ENCODE data around the gene FGD3.
"Not testable (repeated sequence)": the region's sequence is repeated elsewhere in the genome, so short reads cannot be mapped to it uniquely, and the experiment has no call there.

Gene FGD3

DNA sequence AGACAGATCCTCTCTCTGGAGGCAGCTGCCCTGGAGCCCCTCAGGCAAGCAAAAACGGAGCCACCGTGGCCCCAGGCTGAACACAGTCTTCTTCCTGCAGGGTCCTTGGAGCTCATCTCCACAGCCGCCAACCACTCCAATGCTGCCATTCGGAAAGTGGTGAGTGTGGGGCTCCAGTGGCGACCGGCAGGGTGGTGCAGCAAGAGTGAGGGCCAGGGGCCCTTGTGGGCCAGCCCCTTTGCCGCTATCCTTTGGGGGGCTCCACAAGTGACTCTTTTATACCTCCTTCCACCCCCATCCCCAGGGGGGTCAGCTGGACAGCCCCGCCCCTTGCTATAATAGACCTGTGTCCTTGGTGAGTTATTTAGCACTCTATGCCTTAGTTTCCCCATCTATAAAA lies 63.8 kb downstream of the FGD3 start:
- no peaks in the 10 kb centered on the region for H3K4me1 ChIP-seq (ENCODE audit: control insufficient read depth, insufficient read depth, low read length)
- no peak for DNase-seq (ENCODE audit: low read depth)
- no peaks in the 10 kb centered on the region for H3K9me3 ChIP-seq (ENCODE audit: control insufficient read depth, low read length)
- H3K36me3 ChIP-seq (ENCODE audit: control insufficient read depth, insufficient read depth, low read length, severe bottlenecking) = no peaks in the 10 kb centered on the region
- H3K9ac ChIP-seq (ENCODE audit: low read length) = no peak overlapping the region
- no peak overlapping the region for H3K4me3 ChIP-seq (ENCODE audit: low read length)
- H3K27me3 ChIP-seq (replicated peaks; ENCODE audit: control insufficient read depth, insufficient read depth, low read length) = peaks cover 36% of the 10 kb centered on the region

DNA sequence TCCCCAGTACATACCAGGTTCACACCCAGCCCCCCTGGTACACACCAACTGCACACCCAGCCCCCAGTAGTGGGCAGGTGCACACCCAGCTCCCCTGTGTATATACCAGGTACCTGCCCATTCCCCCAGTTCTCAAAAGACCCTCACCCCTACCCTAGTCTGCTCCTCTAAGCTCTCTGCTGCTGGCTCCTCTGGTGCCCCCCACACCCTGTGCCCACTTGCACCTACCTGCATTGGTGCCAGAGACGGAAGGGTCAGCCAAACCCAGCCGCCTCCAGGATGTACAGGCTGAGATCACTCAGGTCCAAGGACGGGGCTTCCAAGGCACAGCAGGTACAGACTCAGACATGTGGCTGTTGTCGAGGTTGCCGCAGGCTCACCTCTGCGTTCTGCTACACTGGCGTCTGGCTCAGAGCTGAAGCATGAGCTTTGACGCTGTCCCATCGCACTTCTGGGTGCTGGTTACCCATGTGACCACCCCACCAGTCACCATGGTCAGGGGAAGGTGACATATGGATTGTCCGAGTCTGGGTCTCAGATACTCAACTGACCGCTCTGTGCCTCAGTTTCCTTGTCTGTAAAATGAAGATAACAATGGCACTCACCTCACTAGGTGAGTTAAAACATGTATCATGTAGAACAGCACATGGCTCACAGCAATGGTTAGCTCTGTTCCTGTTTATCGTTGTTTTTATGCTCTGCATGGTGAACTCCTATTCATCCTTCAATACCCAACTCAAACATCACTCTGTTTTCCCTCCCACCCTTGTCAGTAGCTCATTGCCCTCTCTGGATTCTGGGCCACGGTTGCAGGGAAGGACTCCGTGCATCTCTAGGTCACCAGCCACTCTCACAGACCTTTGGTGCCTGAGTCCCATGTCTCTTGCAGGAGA lies 65.9 kb downstream of the FGD3 start:
- peaks cover 45% of the 10 kb centered on the region for H3K27me3 ChIP-seq (replicated peaks; ENCODE audit: control insufficient read depth, insufficient read depth, low read length)
- no peak for DNase-seq (ENCODE audit: low read depth)
- no peaks in the 10 kb centered on the region for H3K4me1 ChIP-seq (ENCODE audit: control insufficient read depth, insufficient read depth, low read length)
- no peaks in the 10 kb centered on the region for H3K36me3 ChIP-seq (ENCODE audit: control insufficient read depth, insufficient read depth, low read length, severe bottlenecking)
- H3K9ac ChIP-seq (ENCODE audit: low read length) = no peak overlapping the region
- H3K4me3 ChIP-seq (ENCODE audit: low read length) = no peak overlapping the region
- no peaks in the 10 kb centered on the region for H3K9me3 ChIP-seq (ENCODE audit: control insufficient read depth, low read length)

DNA sequence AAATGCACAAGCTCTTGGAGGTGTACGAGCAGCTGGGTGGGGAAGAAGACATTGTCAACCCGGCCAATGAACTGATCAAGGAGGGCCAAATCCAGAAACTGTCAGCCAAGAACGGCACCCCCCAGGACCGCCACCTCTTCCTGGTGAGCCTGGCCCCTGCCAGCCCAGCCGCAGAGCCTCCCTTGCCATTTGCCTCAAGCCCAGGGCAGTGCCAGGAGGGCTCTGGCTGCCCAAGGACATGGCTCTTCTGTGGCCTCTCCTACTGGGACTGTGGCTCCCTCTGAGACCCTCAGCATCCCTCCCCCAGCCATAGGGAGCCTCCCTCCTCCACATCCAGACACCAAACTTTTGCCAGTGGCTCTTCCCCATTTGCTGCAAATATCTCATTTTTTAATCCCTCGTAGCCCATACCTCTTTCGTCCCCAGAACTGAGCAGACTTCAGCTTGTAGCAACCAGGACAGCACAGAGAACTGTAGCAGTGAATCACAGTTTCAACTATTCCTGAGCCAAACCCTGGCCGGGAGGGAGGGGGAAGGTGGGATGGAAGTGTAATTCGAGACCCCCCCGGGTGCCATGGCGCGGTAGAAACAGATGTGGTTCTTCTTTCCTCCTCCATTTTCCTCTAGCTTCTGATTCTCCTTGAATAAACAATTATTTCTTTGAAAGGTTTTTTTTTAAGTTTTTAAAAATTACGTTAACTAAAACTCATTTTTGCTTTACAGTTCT lies 66.7 kb downstream of the FGD3 start:
- Histone ChIP-seq H3K36me3 (ENCODE audit: control insufficient read depth, insufficient read depth, low read length, severe bottlenecking) (no peaks in the 10 kb centered on the region), H3K4me1 (ENCODE audit: control insufficient read depth, insufficient read depth, low read length) (no peaks in the 10 kb centered on the region), H3K27me3 (replicated peaks; ENCODE audit: control insufficient read depth, insufficient read depth, low read length) (peaks cover 46% of the 10 kb centered on the region), H3K9ac (ENCODE audit: low read length) (no peak overlapping the region), H3K4me3 (ENCODE audit: low read length) (no peak overlapping the region), H3K9me3 (ENCODE audit: control insufficient read depth, low read length) (no peaks in the 10 kb centered on the region)
- DNase-seq (ENCODE audit: low read depth) = no peak

DNA sequence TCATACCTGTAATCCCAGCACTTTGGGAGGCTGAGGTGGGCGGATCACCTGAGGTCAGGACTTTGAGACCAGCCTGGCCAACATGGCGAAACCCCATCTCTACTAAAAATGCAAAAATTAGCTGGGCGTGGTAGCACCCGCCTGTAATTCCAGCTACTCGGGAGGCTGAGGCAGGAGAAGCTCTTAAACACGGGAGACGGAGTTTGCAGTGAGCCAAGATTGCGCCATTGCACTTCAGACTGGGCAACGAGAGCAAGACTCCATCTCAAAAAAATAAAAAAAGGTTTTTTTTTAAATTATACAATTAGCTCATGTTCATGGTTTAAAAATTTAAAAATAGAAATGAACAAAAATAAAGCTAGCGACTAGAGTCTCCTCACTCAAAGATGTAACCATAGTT lies 67.9 kb downstream of the FGD3 start:
- not testable (repeated sequence) for H3K9ac ChIP-seq (ENCODE audit: low read length); H3K9me3 ChIP-seq (ENCODE audit: control insufficient read depth, low read length); DNase-seq (ENCODE audit: low read depth); H3K4me3 ChIP-seq (ENCODE audit: low read length); H3K36me3 ChIP-seq (ENCODE audit: control insufficient read depth, insufficient read depth, low read length, severe bottlenecking); H3K4me1 ChIP-seq (ENCODE audit: control insufficient read depth, insufficient read depth, low read length)
- peaks cover 43% of the 10 kb centered on the region for H3K27me3 ChIP-seq (replicated peaks; ENCODE audit: control insufficient read depth, insufficient read depth, low read length)

DNA sequence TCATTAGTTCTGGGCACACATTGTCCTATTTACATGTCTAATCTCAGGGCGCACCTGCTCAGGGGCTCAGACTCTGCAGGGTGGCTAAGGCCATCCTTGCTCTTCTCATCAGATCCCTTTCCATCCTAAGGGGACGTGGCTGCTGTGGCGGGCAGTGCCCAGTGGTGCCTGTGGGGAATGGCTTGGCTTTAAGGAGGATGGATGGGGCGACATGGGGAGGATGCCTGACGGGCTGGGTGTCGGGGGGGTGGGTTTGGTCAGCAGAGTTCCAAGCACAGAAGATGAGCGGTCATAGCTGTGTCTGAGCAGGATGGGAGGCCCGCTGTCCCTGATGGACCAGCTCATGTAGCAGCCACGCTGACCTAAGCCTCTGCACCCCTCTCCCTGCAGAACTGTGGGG lies 70.3 kb downstream of the FGD3 start:
- Histone ChIP-seq H3K36me3 (ENCODE audit: control insufficient read depth, insufficient read depth, low read length, severe bottlenecking) (no peaks in the 10 kb centered on the region), H3K4me3 (ENCODE audit: low read length) (no peak overlapping the region), H3K9ac (ENCODE audit: low read length) (no peak overlapping the region), H3K27me3 (replicated peaks; ENCODE audit: control insufficient read depth, insufficient read depth, low read length) (peaks cover 42% of the 10 kb centered on the region), H3K9me3 (ENCODE audit: control insufficient read depth, low read length) (no peaks in the 10 kb centered on the region), H3K4me1 (ENCODE audit: control insufficient read depth, insufficient read depth, low read length) (no peaks in the 10 kb centered on the region)
- no peak for DNase-seq (ENCODE audit: low read depth)

DNA sequence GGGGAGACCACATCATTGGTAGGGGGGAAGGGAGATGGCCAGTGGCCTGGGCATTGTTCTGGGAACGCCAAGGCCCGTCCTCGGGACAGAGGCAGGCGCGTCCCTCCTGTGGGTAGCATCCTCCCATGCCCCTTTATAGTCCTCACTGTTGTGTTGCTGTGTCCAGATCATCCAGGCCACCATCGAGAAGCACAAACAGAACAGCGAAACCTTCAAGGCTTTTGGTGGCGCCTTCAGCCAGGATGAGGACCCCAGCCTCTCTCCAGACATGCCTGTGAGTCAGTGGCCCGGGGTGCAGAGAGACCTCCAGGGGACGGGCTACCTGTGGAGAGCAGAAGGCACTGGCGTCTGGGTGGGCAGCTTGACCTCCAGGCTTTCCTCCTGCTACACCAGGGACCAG lies 72.8 kb downstream of the FGD3 start:
- Histone ChIP-seq H3K36me3 (ENCODE audit: control insufficient read depth, insufficient read depth, low read length, severe bottlenecking) (no peaks in the 10 kb centered on the region), H3K4me3 (ENCODE audit: low read length) (no peak overlapping the region), H3K9ac (ENCODE audit: low read length) (no peak overlapping the region), H3K9me3 (ENCODE audit: control insufficient read depth, low read length) (no peaks in the 10 kb centered on the region), H3K4me1 (ENCODE audit: control insufficient read depth, insufficient read depth, low read length) (no peaks in the 10 kb centered on the region), H3K27me3 (replicated peaks; ENCODE audit: control insufficient read depth, insufficient read depth, low read length) (peaks cover 32% of the 10 kb centered on the region)
- no peak for DNase-seq (ENCODE audit: low read depth)

DNA sequence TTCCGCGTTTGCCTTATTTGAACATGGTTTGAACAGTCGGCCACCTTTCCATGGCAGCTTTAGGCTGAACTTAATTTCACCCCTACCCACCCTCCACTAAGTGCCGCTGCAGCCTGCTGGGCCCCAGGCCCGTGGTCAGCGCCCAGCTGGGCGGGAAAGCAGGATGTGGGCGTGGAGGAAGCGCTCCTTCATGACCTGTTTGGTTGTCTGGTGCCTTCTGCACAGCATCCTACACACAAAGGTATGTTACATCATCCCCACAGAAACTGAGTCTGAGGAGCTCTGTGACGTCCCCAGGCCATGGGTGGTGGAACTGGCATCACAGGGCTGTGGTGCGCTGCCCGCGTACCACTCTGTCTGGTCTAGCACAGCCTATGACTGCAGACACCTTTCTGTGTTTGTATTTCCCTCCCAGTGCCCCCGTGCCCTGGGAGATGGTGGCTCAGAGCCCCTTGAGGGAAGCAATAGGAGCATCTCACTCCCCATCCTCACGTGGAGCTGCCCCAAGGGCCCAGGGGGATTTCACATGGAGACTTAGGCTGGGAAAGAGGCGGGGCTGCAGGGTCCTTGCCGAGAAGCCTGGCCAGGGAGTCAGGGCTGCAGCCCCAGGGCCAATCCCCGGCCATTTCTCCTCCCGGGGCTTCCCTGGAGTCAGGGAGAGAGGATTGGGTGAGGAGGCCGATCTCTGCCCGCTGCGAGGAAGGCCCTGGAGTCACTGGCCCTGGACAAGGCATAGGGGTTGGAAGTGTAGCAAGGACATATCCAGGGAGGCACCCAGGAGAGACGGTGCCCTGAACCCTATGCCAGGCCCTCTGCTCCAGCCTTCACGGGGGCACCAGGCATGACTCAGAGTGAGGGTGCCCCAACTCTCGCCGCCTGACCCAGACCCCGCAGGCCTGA lies 73.7 kb downstream of the FGD3 start:
- H3K4me3 ChIP-seq (ENCODE audit: low read length) = no peak overlapping the region
- no peak for DNase-seq (ENCODE audit: low read depth)

DNA sequence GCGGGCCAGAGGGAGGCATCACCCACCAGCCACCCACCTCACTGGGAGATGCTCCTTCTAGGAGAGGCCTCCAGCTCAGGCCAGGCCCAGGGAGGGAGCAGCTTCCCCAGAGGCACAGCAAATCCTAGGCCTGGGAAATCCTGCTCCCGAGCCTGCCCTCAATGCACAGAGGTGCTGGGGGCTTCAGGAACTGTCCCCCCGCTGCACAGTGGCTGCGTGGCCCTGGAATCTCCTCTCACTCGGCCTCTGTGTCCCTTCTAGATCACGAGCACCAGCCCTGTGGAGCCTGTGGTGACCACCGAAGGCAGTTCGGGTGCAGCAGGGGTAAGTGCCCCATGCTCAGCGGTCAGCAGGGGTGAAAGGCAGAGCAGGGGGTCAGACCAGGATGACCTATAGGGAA lies 74.7 kb downstream of the FGD3 start:
- Histone ChIP-seq H3K9me3 (ENCODE audit: control insufficient read depth, low read length) (no peaks in the 10 kb centered on the region), H3K4me3 (ENCODE audit: low read length) (no peak overlapping the region), H3K36me3 (ENCODE audit: control insufficient read depth, insufficient read depth, low read length, severe bottlenecking) (no peaks in the 10 kb centered on the region), H3K9ac (ENCODE audit: low read length) (no peak overlapping the region), H3K27me3 (replicated peaks; ENCODE audit: control insufficient read depth, insufficient read depth, low read length) (peaks cover 29% of the 10 kb centered on the region), H3K4me1 (ENCODE audit: control insufficient read depth, insufficient read depth, low read length) (no peaks in the 10 kb centered on the region)
- DNase-seq (ENCODE audit: low read depth) = no peak

More for the DNA sequence above, 73.7 kb downstream of the FGD3 start:
- no peaks in the 10 kb centered on the region for H3K36me3 ChIP-seq (ENCODE audit: control insufficient read depth, insufficient read depth, low read length, severe bottlenecking)
- H3K4me1 ChIP-seq (ENCODE audit: control insufficient read depth, insufficient read depth, low read length) = no peaks in the 10 kb centered on the region
- H3K9ac ChIP-seq (ENCODE audit: low read length) = no peak overlapping the region
- H3K9me3 ChIP-seq (ENCODE audit: control insufficient read depth, low read length) = no peaks in the 10 kb centered on the region
- peaks cover 29% of the 10 kb centered on the region for H3K27me3 ChIP-seq (replicated peaks; ENCODE audit: control insufficient read depth, insufficient read depth, low read length)

DNA sequence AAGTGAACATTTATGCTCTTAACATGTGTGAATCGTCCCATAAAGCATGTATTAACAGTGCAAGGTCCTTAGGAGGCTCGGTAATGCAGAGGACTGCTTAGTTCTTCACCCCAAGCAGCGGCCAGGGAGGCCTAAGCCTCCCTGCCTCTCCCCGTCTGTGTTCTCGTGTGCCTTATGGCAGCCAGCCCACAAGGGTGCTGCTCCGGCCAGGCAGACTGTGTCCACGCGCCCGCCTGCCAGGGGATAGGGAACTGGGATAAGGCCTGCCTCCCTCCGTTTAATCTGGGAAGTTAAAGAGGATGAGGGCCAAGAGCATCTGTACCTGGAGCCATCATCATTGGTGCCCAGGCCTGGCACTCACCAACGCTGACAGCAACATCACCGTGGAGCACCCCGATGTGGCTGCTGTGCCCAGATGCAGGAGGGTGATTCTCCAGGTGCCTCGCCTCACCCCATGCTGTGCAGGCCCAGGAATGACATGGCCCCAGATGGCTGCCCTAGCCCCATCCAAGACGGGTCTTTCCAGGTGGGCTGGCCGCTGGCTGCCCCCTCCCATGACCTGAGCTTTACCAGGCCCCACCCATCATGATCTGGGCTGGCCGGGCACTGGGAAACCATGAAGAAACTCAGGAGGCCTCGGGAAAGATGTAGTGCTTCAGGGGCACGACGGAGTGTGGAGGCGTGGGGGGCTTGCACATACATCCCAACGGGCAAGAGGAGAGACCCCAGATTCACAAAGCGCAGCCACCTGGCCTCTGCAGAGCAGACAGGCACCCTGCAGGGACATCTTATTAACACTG lies 75.6 kb downstream of the FGD3 start:
- no peak overlapping the region for H3K4me3 ChIP-seq (ENCODE audit: low read length)
- no peak overlapping the region for H3K9ac ChIP-seq (ENCODE audit: low read length)
- no peaks in the 10 kb centered on the region for H3K9me3 ChIP-seq (ENCODE audit: control insufficient read depth, low read length)
- H3K36me3 ChIP-seq (ENCODE audit: control insufficient read depth, insufficient read depth, low read length, severe bottlenecking) = no peaks in the 10 kb centered on the region
- H3K4me1 ChIP-seq (ENCODE audit: control insufficient read depth, insufficient read depth, low read length) = no peaks in the 10 kb centered on the region
- DNase-seq (ENCODE audit: low read depth) = no peak
- peaks cover 22% of the 10 kb centered on the region for H3K27me3 ChIP-seq (replicated peaks; ENCODE audit: control insufficient read depth, insufficient read depth, low read length)

DNA sequence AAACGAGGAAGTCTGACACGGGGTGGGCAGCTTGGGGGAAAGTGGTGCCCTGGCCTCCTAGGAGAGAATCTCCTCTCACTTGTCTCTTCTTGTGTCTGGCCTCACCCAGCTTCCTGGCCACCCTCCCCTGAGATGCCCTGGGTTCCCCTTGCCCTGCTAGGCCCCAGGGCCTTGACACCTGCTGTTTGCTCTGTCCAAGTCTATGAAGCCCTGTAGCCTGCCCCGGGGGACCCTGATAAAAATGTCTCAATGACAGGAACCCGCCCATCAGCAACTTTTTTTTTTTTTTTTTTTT lies 76.1 kb downstream of the FGD3 start:
- Histone ChIP-seq H3K9me3 (ENCODE audit: control insufficient read depth, low read length) (no peaks in the 10 kb centered on the region), H3K36me3 (ENCODE audit: control insufficient read depth, insufficient read depth, low read length, severe bottlenecking) (no peaks in the 10 kb centered on the region), H3K27me3 (replicated peaks; ENCODE audit: control insufficient read depth, insufficient read depth, low read length) (peaks cover 19% of the 10 kb centered on the region), H3K4me3 (ENCODE audit: low read length) (no peak overlapping the region), H3K9ac (ENCODE audit: low read length) (no peak overlapping the region), H3K4me1 (ENCODE audit: control insufficient read depth, insufficient read depth, low read length) (no peaks in the 10 kb centered on the region)
- DNase-seq (ENCODE audit: low read depth) = no peak

DNA sequence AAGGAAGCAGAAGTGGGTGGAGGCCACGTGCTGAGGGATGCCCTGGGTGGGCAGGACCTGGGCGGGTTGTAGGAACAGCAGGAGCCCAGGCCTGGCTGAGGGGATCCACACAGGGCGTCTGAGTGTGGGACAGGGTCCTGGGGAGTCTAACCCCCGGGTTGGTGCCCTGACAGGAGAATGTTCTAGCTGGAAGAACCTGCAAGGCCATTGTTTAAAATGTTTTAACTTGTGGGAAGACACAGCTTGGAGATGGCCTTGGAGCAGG lies 77.3 kb downstream of the FGD3 start:
- no peaks in the 10 kb centered on the region for H3K36me3 ChIP-seq (ENCODE audit: control insufficient read depth, insufficient read depth, low read length, severe bottlenecking)
- H3K27me3 ChIP-seq (replicated peaks; ENCODE audit: control insufficient read depth, insufficient read depth, low read length) = peaks cover 22% of the 10 kb centered on the region
- DNase-seq (ENCODE audit: low read depth) = no peak
- no peaks in the 10 kb centered on the region for H3K4me1 ChIP-seq (ENCODE audit: control insufficient read depth, insufficient read depth, low read length)
- H3K9me3 ChIP-seq (ENCODE audit: control insufficient read depth, low read length) = no peaks in the 10 kb centered on the region
- H3K9ac ChIP-seq (ENCODE audit: low read length) = no peak overlapping the region
- H3K4me3 ChIP-seq (ENCODE audit: low read length) = no peak overlapping the region
